ENCODE results near the gene LGI4. TPM values are rescaled to one million over a fixed set of nuclear protein-coding genes. Genes with fewer than 3 reads are reported as not detected.

Gene LGI4
- total RNA-seq, 1 experiment from 2014 or later: 0.43 TPM

- H3K27me3 Mint-ChIP-seq (ENCODE audit: insufficient read depth, unreplicated experiment): no peaks in the 10 kb centered on the region
- H3K4me3 Mint-ChIP-seq (ENCODE audit: unreplicated experiment): no peak overlapping the region
- ChIA-PET CTCF (interaction anchor here (0.6 kb wide), 2 partner anchors 55 to 67 kb away, joined by 3 to 4 read pairs; no protein-coding TSS in a partner anchor), POLR2A (no interaction called here)
- intact Hi-C loops (cut with micrococcal nuclease; ENCODE audit: unreplicated experiment): no loop called here
- H3K27ac Mint-ChIP-seq (ENCODE audit: unreplicated experiment): no peak overlapping the region
- H3K36me3 ChIP-seq (ENCODE audit: control insufficient read depth, insufficient read depth, low read length): no peaks in the 10 kb centered on the region
- no peak for DNase-seq
- H3K4me1 Mint-ChIP-seq (ENCODE audit: low read depth, unreplicated experiment): peaks cover 14% of the 10 kb centered on the region
- H3K4me1 ChIP-seq: peaks cover 20% of the 10 kb centered on the region
- no peaks in the 10 kb centered on the region for H3K9me3 ChIP-seq
- TF ChIP-seq CTCF (IDR thresholded peaks at IDR 0.05; ENCODE audit: insufficient read depth in 1 of 2, low read depth in 1 of 2, low read length in 1 of 2, severe bottlenecking in 1 of 2, unreplicated experiment in 1 of 2): no peak
- no peak overlapping the region for H3K4me3 ChIP-seq (ENCODE audit: low read depth, low read length)
- BruUV-seq (replicated peaks): no TSS peak
- H3K36me3 Mint-ChIP-seq (ENCODE audit: insufficient read depth, unreplicated experiment): no peaks in the 10 kb centered on the region
- H3K9me3 Mint-ChIP-seq (ENCODE audit: unreplicated experiment): no peaks in the 10 kb centered on the region
- H3K27me3 ChIP-seq (replicated peaks; ENCODE audit: control insufficient read depth, insufficient read depth, low read length): no peaks in the 10 kb centered on the region
Observed at GRCh38 chr19:35087393-35087792, 47.5 kb downstream of the LGI4 start.

DNA sequence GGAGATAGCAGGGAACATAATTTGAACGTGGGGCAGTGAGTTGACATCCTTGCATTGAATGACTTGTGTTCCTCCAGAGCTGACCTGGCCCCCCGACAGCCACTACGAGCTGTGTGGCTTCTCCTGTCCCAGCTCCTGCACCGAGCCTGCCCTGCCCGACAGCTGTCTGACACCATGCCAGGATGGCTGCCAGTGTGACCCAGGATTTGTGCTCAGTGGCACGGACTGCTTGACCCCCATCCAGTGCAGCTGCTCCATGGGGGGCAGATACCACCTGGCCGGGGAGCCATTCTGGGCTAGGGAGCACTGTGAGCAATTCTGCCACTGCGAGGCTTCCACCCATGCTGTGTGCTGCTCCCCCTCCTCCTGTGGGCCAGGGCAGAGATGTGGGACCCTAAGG is 48.4 kb downstream of the LGI4 start:
- H3K4me3 ChIP-seq (ENCODE audit: low read depth, low read length): no peak overlapping the region
- H3K4me1 ChIP-seq: peaks cover 14% of the 10 kb centered on the region; the same call in 1 of the 2 replicates
- intact Hi-C loops (cut with micrococcal nuclease; ENCODE audit: unreplicated experiment): no loop called here
- no peaks in the 10 kb centered on the region for H3K36me3 ChIP-seq (ENCODE audit: control insufficient read depth, insufficient read depth, low read length)
- DNase-seq: no peak
- no peak overlapping the region for H3K27ac Mint-ChIP-seq (ENCODE audit: unreplicated experiment)
- no peak overlapping the region for H3K4me3 Mint-ChIP-seq (ENCODE audit: unreplicated experiment)
- TF ChIP-seq CTCF (IDR thresholded peaks at IDR 0.05; ENCODE audit: insufficient read depth in 1 of 2, low read depth in 1 of 2, low read length in 1 of 2, severe bottlenecking in 1 of 2, unreplicated experiment in 1 of 2): no peak
- no peaks in the 10 kb centered on the region for H3K9me3 Mint-ChIP-seq (ENCODE audit: unreplicated experiment)
- no peaks in the 10 kb centered on the region for H3K27me3 Mint-ChIP-seq (ENCODE audit: insufficient read depth, unreplicated experiment)
- H3K36me3 Mint-ChIP-seq (ENCODE audit: insufficient read depth, unreplicated experiment): no peaks in the 10 kb centered on the region
- BruUV-seq (replicated peaks): no TSS peak
- H3K4me1 Mint-ChIP-seq (ENCODE audit: low read depth, unreplicated experiment): peaks cover 14% of the 10 kb centered on the region
- CTCF ChIA-PET: no interaction called here
- POLR2A ChIA-PET: no interaction called here
- H3K27me3 ChIP-seq (replicated peaks; ENCODE audit: control insufficient read depth, insufficient read depth, low read length): no peaks in the 10 kb centered on the region
- H3K9me3 ChIP-seq: no peaks in the 10 kb centered on the region

- no peaks in the 10 kb centered on the region for H3K36me3 Mint-ChIP-seq (ENCODE audit: insufficient read depth, unreplicated experiment)
- Histone ChIP-seq H3K9me3 (no peaks in the 10 kb centered on the region), H3K27me3 (replicated peaks; ENCODE audit: control insufficient read depth, insufficient read depth, low read length) (no peaks in the 10 kb centered on the region), H3K36me3 (ENCODE audit: control insufficient read depth, insufficient read depth, low read length) (no peaks in the 10 kb centered on the region), H3K4me3 (ENCODE audit: low read depth, low read length) (no peak overlapping the region), H3K4me1 (peaks cover 14% of the 10 kb centered on the region; the same call in 1 of the 2 replicates)
- TF ChIP-seq CTCF (IDR thresholded peaks at IDR 0.05; ENCODE audit: insufficient read depth in 1 of 2, low read depth in 1 of 2, low read length in 1 of 2, severe bottlenecking in 1 of 2, unreplicated experiment in 1 of 2): no peak
- intact Hi-C loops (cut with micrococcal nuclease; ENCODE audit: unreplicated experiment): no loop called here
- ChIA-PET CTCF (no interaction called here), POLR2A (no interaction called here)
- peaks cover 14% of the 10 kb centered on the region for H3K4me1 Mint-ChIP-seq (ENCODE audit: low read depth, unreplicated experiment)
- DNase-seq: no peak
- H3K27ac Mint-ChIP-seq (ENCODE audit: unreplicated experiment): no peak overlapping the region
- no peaks in the 10 kb centered on the region for H3K9me3 Mint-ChIP-seq (ENCODE audit: unreplicated experiment)
- no peak overlapping the region for H3K4me3 Mint-ChIP-seq (ENCODE audit: unreplicated experiment)
- BruUV-seq (replicated peaks): no TSS peak
- H3K27me3 Mint-ChIP-seq (ENCODE audit: insufficient read depth, unreplicated experiment): no peaks in the 10 kb centered on the region
Observed at GRCh38 chr19:35085947-35086346, 48.9 kb downstream of the LGI4 start.

Measured in Caco-2 (cell line).